Mammary epithelial cell (primary cell): ENCODE data around the gene ST8SIA5.

Source experiments
- EZH2 ChIP-seq: IDR thresholded peaks from 2 replicates; pipeline ENCODE4 v1.6.1; 2012; ENCODE audit warnings: low read length, inconsistent platforms, borderline replicate concordance
- TF ChIP-seq, protein P1 (sequence below), 2 donors: IDR thresholded peaks in 1 of 2; conservative IDR thresholded peaks in 1 of 2; 2 replicates each; pipeline ENCODE4 v1.5.1; 2011 to 2012; ENCODE audit warnings: inconsistent platforms in 2 of 2, low read length in 2 of 2, mild to moderate bottlenecking in 2 of 2, control low read depth in 1 of 2, low read depth in 1 of 2; ENCODE audit not compliant: insufficient read depth in 1 of 2; ENCODE audit errors: extremely low read depth in 1 of 2

DNA sequence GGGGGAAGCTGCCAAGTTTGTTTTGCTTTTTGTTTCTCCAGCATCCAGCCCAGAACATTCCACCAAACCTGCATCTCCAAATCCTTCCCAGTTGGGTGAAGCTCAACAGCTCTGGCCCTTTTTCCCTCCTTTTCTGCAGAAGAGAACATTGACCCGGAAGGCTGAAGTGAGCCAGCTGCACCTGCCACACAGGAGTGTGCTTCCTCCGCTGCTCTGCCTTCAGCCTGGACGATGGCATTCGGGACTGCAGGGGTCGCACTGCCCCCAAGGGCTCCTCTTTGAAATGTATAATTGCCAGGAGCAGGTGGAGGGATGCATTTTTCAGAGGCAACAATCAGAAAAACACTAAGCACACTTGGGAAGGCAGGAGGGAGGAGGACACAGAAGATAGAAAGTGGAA lies 41.8 kb downstream of the ST8SIA5 start:
- TF ChIP-seq, protein P1, sequence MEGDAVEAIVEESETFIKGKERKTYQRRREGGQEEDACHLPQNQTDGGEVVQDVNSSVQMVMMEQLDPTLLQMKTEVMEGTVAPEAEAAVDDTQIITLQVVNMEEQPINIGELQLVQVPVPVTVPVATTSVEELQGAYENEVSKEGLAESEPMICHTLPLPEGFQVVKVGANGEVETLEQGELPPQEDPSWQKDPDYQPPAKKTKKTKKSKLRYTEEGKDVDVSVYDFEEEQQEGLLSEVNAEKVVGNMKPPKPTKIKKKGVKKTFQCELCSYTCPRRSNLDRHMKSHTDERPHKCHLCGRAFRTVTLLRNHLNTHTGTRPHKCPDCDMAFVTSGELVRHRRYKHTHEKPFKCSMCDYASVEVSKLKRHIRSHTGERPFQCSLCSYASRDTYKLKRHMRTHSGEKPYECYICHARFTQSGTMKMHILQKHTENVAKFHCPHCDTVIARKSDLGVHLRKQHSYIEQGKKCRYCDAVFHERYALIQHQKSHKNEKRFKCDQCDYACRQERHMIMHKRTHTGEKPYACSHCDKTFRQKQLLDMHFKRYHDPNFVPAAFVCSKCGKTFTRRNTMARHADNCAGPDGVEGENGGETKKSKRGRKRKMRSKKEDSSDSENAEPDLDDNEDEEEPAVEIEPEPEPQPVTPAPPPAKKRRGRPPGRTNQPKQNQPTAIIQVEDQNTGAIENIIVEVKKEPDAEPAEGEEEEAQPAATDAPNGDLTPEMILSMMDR (conservative IDR thresholded peaks at IDR 0.05 in 1 of 2, IDR thresholded peaks at IDR 0.05 in 1 of 2; ENCODE audit: extremely low read depth in 1 of 2, insufficient read depth in 1 of 2, low read depth in 1 of 2, low read length in 2 of 2), result no peak
- no peak for TF ChIP-seq EZH2
